ENCODE measurements around the gene ARHGEF11.

Gene ARHGEF11

GRCh38 chr1:156998840-156999500, 46.6 kb downstream of the ARHGEF11 start:
- TF ChIP-seq MYC (IDR thresholded peaks at IDR 0.05; ENCODE audit: low read depth, low read length): no peak
- TF ChIP-seq MAX (IDR thresholded peaks at IDR 0.05; ENCODE audit: low read depth, low read length): no peak
- no peak for TF ChIP-seq POLR2A (IDR thresholded peaks at IDR 0.05; ENCODE audit: extremely low read depth, insufficient read length)
- TF ChIP-seq CTCF (IDR thresholded peaks at IDR 0.05; ENCODE audit: low read depth, low read length): no peak
- H3K4me3 ChIP-seq (ENCODE audit: low read depth, low read length): no peak overlapping the region
- no peak for DNase-seq (ENCODE audit: low read depth)

- no peak for TF ChIP-seq POLR2A (IDR thresholded peaks at IDR 0.05; ENCODE audit: extremely low read depth, insufficient read length)
- TF ChIP-seq CTCF (IDR thresholded peaks at IDR 0.05; ENCODE audit: low read depth, low read length): no peak
- TF ChIP-seq MYC (IDR thresholded peaks at IDR 0.05; ENCODE audit: low read depth, low read length): no peak
- TF ChIP-seq MAX (IDR thresholded peaks at IDR 0.05; ENCODE audit: low read depth, low read length): no peak
- no peak for DNase-seq (ENCODE audit: low read depth)
- no peak overlapping the region for H3K4me3 ChIP-seq (ENCODE audit: low read depth, low read length)
These were observed 47.2 kb downstream of the ARHGEF11 start for GRCh38 chr1:156998301-156998700.

GRCh38 chr1:156995412-156995811, 50.1 kb downstream of the ARHGEF11 start:
- TF ChIP-seq CTCF (IDR thresholded peaks at IDR 0.05; ENCODE audit: low read depth, low read length) (no peak), POLR2A (IDR thresholded peaks at IDR 0.05; ENCODE audit: extremely low read depth, insufficient read length) (no peak), MYC (IDR thresholded peaks at IDR 0.05; ENCODE audit: low read depth, low read length) (no peak), MAX (IDR thresholded peaks at IDR 0.05; ENCODE audit: low read depth, low read length) (no peak)
- no peak overlapping the region for H3K4me3 ChIP-seq (ENCODE audit: low read depth, low read length)
- no peak for DNase-seq (ENCODE audit: low read depth)

GRCh38 chr1:156994277-156994676, 51.3 kb downstream of the ARHGEF11 start:
- no peak for DNase-seq (ENCODE audit: low read depth)
- no peak overlapping the region for H3K4me3 ChIP-seq (ENCODE audit: low read depth, low read length)
- TF ChIP-seq MYC (IDR thresholded peaks at IDR 0.05; ENCODE audit: low read depth, low read length) (no peak), MAX (IDR thresholded peaks at IDR 0.05; ENCODE audit: low read depth, low read length) (no peak), CTCF (IDR thresholded peaks at IDR 0.05; ENCODE audit: low read depth, low read length) (no peak), POLR2A (IDR thresholded peaks at IDR 0.05; ENCODE audit: extremely low read depth, insufficient read length) (no peak)

GRCh38 chr1:156993426-156994147, 52.0 kb downstream of the ARHGEF11 start:
- DNase-seq (ENCODE audit: low read depth): no peak
- TF ChIP-seq MYC (IDR thresholded peaks at IDR 0.05; ENCODE audit: low read depth, low read length): no peak
- TF ChIP-seq POLR2A (IDR thresholded peaks at IDR 0.05; ENCODE audit: extremely low read depth, insufficient read length): no peak
- no peak for TF ChIP-seq MAX (IDR thresholded peaks at IDR 0.05; ENCODE audit: low read depth, low read length)
- TF ChIP-seq CTCF (IDR thresholded peaks at IDR 0.05; ENCODE audit: low read depth, low read length): no peak
- no peak overlapping the region for H3K4me3 ChIP-seq (ENCODE audit: low read depth, low read length)

Measured in NB4 (cell line).